Common myeloid progenitor, CD34-positive (primary cell): ENCODE results near the gene LGALS7.

Experiments
- CTCF ChIA-PET: fragments of 350-600 bp; sonication (Branson Sonifier 250); formaldehyde crosslinking; loops from one replicate; lab custom pipeline; 2021; ENCODE audit warnings: antibody characterized with exemption; lab: Charles Lee
- POLR2A ChIA-PET: fragments of 350-600 bp; sonication (Branson Sonifier 250); formaldehyde crosslinking; loops from one replicate; lab custom pipeline; 2021; ENCODE audit warnings: antibody characterized with exemption; lab: Charles Lee
- DNase-seq, 3 donors: peaks; one replicate each; pipeline versions ENCODE4 v3.0.0 to v3.0.0-alpha.2; 2013
- H3K27ac ChIP-seq, 2 experiments: 1 replicate in 1 of 2; 2 replicates in 1 of 2; pipeline ENCODE4 v1.7.0; 2013; ENCODE audit warnings: inconsistent platforms in 2 of 2, low read length in 2 of 2, mild to moderate bottlenecking in 2 of 2, low read depth in 1 of 2, moderate library complexity in 1 of 2; ENCODE audit not compliant: severe bottlenecking in 2 of 2, insufficient read depth in 1 of 2, poor library complexity in 1 of 2
- H3K27me3 ChIP-seq, 5 experiments: replicated peaks in 2 of 5; 1 replicate in 3 of 5; 2 replicates in 2 of 5; pipeline versions ENCODE4 v1.6.1 to v1.7.0; 2013; ENCODE audit warnings: low read length in 4 of 5, mild to moderate bottlenecking in 2 of 5, moderate library complexity in 2 of 5, inconsistent platforms in 1 of 5; ENCODE audit not compliant: insufficient read depth in 5 of 5, control insufficient read depth in 4 of 5
- H3K36me3 ChIP-seq, 4 experiments: 1 replicate in 2 of 4; 2 replicates in 2 of 4; pipeline versions ENCODE4 v1.6.1 to v1.7.0; 2013; ENCODE audit warnings: low read length in 3 of 4, control low read depth in 1 of 4, mild to moderate bottlenecking in 1 of 4; ENCODE audit not compliant: control insufficient read depth in 4 of 4, insufficient read depth in 4 of 4
- H3K4me1 ChIP-seq, 4 experiments: 1 replicate in 3 of 4; 2 replicates in 1 of 4; pipeline versions ENCODE4 v1.6.1 to v1.7.1; 2013; ENCODE audit warnings: low read length in 3 of 4, mild to moderate bottlenecking in 3 of 4, control low read depth in 1 of 4, inconsistent platforms in 1 of 4, moderate library complexity in 1 of 4; ENCODE audit not compliant: control insufficient read depth in 4 of 4, insufficient read depth in 4 of 4; ENCODE audit errors: control extremely low read depth in 1 of 4
- H3K4me3 ChIP-seq, 7 experiments: 1 replicate in 4 of 7; 2 replicates in 3 of 7; pipeline versions ENCODE4 v1.5.1 to v1.7.0; 2013; ENCODE audit warnings: mild to moderate bottlenecking in 7 of 7, low read length in 6 of 7, moderate library complexity in 6 of 7, inconsistent platforms in 2 of 7, low read depth in 2 of 7, control low read depth in 1 of 7; ENCODE audit not compliant: insufficient read depth in 4 of 7, control insufficient read depth in 1 of 7; ENCODE audit errors: extremely low read depth in 1 of 7
- H3K9me3 ChIP-seq, 5 experiments: 1 replicate in 4 of 5; 2 replicates in 1 of 5; pipeline versions ENCODE4 v1.6.1 to v1.7.1; 2013; ENCODE audit warnings: low read length in 4 of 5, mild to moderate bottlenecking in 2 of 5, inconsistent platforms in 1 of 5, low read depth in 1 of 5, moderate library complexity in 1 of 5; ENCODE audit not compliant: control insufficient read depth in 4 of 5, insufficient read depth in 2 of 5; ENCODE audit errors: control extremely low read depth in 1 of 5
- WGBS: methylation state at CpG from one replicate; pipeline ENCODE4 v1.1.5; 2013; ENCODE audit not compliant: insufficient coverage; 5-methylcytosine and 5-hydroxymethylcytosine counted together

Gene LGALS7

DNA sequence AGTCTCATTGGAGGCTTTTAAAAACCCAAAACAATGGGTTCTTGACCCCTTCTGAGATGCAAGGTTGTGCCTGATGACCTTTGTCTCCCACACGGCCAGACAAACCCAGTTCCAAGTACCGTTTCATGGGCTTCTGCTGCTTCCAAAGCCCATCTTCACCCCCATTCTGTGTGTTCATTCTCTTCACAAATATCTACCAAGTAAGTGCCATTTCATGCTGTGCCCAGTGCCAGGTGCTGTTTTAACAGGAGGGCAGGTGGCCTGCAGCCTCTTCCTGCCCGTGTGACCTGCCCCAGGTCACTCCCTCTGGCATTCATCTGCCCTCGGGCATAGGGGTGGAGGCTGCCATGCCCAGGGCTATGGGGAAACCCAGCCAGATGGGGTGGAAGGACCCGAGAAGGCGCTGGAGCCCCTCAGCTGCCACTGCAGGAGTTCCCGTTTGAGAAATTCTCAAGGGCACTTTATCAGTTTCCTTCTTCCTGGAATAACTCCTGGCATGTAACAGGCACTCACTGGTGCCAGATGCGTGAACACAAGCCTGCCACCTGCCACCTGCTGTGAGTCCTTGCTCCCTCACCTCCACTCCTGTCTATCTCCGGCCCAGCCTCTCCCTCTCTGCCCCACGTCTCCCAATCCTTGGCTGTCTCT lies 41.5 kb downstream of the LGALS7 start:
- Histone ChIP-seq H3K27me3 (no peaks in the 10 kb centered on the region), H3K9me3 (no peaks in the 10 kb centered on the region), H3K4me3 (no peak overlapping the region), H3K27ac (no peak overlapping the region), H3K4me1 (peaks cover 3 to 36% (median 30%) of the 10 kb centered on the region in 4 experiments), H3K36me3 (peaks cover 0 to 48% (median 33%) of the 10 kb centered on the region in 4 experiments)
- DNase-seq, result no peak
- ChIA-PET CTCF (interaction anchor here (1.3 to 1.8 kb wide), 3 partner anchors 10 to 199 kb away, joined by 3 to 6 read pairs (median 3); partner anchors contain the start of genes MRPS12 and SARS2), POLR2A (no interaction called here)
- 87% methylated on average over 7 of the region's 10 CpGs for WGBS

DNA sequence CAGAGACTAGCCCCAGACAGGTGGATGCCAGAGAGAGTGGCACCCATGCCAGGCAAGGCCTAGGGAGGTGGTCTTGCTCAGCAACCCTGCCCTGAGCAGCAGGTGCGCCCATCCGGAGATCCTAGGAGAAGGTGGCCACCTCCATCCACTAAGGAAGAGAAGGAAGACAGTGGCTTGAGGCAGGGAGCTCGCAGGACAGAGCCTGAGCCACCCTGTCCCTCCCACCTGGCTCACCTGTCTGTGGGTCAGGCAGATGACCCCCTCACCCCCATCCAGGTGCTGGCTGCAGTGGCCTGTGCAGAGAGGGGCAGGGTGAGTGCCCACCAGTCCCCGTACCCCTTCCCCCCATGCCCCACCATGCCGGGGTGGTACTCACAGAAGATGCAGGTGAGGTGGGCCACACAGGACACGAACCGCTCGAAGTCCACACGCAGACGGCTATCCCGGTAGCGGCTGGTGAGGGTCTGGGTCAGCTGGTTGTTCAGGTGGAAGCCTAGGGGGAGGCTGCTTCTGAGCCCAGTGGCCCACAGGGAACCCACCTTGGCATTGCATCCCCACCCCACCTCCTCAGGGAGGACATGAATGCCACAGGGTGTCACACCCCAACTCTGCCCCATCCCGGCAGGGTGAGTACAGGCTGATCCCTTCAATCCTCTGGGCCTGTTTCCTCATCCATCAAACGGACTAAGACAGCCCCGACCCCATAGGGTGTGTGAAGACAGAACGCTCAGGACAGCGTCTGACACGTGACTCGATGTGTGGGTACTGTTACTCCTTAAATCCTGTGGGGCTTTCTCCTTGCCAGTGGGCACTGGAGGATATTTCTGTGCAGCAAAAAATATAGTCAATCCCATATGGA lies 42.4 kb downstream of the LGALS7 start:
- no peak overlapping the region for H3K27ac ChIP-seq
- WGBS, result 98% methylated on average over 12 of the region's 19 CpGs
- no peak for DNase-seq
- no peak overlapping the region for H3K4me3 ChIP-seq
- H3K4me1 ChIP-seq, result peaks cover 3 to 28% (median 24%) of the 10 kb centered on the region in 4 experiments
- H3K9me3 ChIP-seq, result no peaks in the 10 kb centered on the region
- no peaks in the 10 kb centered on the region for H3K27me3 ChIP-seq
- CTCF ChIA-PET, result interaction anchor here (1.1 to 1.8 kb wide), 5 partner anchors 10 to 200 kb away, joined by 3 to 6 read pairs (median 5); partner anchors contain the start of genes MRPS12 and SARS2
- POLR2A ChIA-PET, result interaction anchor here (0.6 kb wide), 1 partner anchor 169 kb away, joined by 4 read pairs; the partner anchor contains the start of gene NFKBIB
- H3K36me3 ChIP-seq, result peaks cover 0 to 55% (median 41%) of the 10 kb centered on the region in 4 experiments

DNA sequence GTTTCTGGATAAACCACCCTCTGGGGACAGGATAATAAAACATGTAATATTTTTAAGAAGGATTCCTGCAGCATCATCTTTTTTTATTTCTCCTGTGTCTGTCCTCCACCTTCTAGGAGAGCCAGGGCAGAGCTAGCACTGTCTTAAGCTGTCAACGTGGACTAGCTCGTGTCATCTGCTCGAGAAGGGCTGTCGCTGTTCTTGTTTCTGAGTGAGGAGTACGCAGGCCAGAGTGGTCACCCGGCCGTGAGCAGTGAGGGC lies 42.9 kb downstream of the LGALS7 start:
- Histone ChIP-seq H3K36me3 (peaks cover 0 to 61% (median 46%) of the 10 kb centered on the region in 4 experiments), H3K27me3 (no peaks in the 10 kb centered on the region), H3K27ac (no peak overlapping the region), H3K9me3 (no peaks in the 10 kb centered on the region), H3K4me3 (no peak overlapping the region), H3K4me1 (peaks cover 3 to 27% (median 22%) of the 10 kb centered on the region in 4 experiments)
- no peak for DNase-seq
- CTCF ChIA-PET, result interaction anchor here (1.1 to 1.8 kb wide), 5 partner anchors 10 to 200 kb away, joined by 3 to 6 read pairs (median 5); partner anchors contain the start of genes MRPS12 and SARS2
- 92% methylated on average over 7 of the region's 7 CpGs for WGBS
- POLR2A ChIA-PET, result interaction anchor here (0.6 kb wide), 1 partner anchor 170 kb away, joined by 4 read pairs; the partner anchor contains the start of gene NFKBIB

DNA sequence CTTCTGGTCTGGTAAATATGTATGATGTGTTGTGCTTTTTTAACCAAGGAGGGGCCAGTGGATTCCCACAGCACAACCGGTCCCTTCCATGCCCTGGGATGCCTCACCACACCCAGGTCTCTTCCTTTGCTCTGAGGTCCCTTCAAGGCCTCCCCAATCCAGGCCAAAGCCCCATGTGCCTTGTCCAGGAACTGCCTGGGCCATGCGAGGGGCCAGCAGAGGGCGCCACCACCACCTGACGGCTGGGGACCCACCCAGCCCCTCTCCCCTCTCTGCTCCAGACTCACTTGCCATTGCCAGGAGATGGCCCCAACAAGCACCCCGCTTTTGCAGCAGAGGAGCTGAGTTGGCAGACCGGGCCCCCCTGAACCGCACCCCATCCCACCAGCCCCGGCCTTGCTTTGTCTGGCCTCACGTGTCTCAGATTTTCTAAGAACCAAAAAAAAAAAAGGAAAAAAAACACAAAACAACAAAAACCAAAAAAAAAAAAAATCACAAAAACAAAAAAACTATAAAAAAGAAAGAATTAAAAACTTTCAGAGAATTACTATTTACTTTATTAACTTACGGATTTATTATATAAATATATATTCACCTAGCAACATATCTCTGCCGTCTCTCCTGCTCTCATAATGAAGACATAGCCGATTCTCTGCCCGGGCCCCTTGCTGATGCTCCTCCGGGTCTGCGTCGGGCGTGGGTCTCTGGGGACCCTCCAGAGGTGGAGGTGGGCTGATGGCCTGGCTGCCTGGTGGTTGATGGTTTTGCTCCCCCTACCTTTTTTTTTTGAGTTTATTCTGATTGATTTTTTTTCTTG lies 43.5 kb downstream of the LGALS7 start:
- DNase-seq, result peak; percentile 76 to 87 (median 85)
- Histone ChIP-seq H3K4me1 (peaks cover 3 to 22% (median 17%) of the 10 kb centered on the region in 4 experiments), H3K27ac (no peak overlapping the region), H3K36me3 (peaks cover 0 to 66% (median 51%) of the 10 kb centered on the region in 4 experiments), H3K9me3 (no peaks in the 10 kb centered on the region), H3K4me3 (no peak overlapping the region), H3K27me3 (no peaks in the 10 kb centered on the region)
- POLR2A ChIA-PET, result no interaction called here
- CTCF ChIA-PET, result interaction anchor here (1.1 to 1.8 kb wide), 6 partner anchors 11 to 201 kb away, joined by 3 to 6 read pairs (median 6); partner anchors contain the start of genes MRPS12 and SARS2
- WGBS, result 58% methylated on average over 10 of the region's 17 CpGs

DNA sequence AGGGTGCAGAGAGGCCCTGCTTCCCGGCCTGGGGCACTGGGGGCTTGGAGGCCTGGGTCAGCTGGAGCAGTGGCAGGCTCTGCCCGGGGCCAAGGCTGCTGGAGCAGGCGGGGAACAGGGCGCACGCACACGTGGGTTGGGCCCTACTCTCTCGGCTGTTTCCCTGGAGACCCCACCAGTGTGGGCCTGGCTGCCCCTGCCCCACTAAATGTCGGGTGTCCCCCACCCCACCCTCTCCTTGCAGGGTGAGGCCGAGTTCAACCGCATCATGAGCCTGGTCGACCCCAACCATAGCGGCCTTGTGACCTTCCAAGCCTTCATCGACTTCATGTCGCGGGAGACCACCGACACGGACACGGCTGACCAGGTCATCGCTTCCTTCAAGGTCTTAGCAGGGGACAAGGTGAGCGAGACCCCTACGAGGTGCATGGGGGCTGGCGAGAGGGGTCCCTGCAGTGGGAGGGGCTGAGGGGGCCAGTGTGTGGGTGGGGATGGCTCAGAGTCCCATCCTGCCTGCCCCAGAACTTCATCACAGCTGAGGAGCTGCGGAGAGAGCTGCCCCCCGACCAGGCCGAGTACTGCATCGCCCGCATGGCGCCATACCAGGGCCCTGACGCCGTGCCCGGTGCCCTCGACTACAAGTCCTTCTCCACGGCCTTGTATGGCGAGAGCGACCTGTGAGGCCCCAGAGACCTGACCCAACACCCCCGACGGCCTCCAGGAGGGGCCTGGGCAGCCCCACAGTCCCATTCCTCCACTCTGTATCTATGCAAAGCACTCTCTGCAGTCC lies 44.4 kb downstream of the LGALS7 start:
- POLR2A ChIA-PET, result no interaction called here

More for the DNA sequence above, 44.4 kb downstream of the LGALS7 start:
- WGBS, result 95% methylated on average over 34 of the region's 37 CpGs
- Histone ChIP-seq H3K36me3 (peaks cover 0 to 75% (median 57%) of the 10 kb centered on the region in 4 experiments), H3K4me3 (no peak overlapping the region), H3K9me3 (no peaks in the 10 kb centered on the region), H3K27me3 (no peaks in the 10 kb centered on the region), H3K27ac (peak overlapping the region in 1 of 2 experiments; percentile 14), H3K4me1 (peaks cover 3 to 12% (median 8%) of the 10 kb centered on the region in 4 experiments)
- DNase-seq, result no peak
- CTCF ChIA-PET, result interaction anchor here (1.1 to 1.8 kb wide), 2 partner anchors 10 to 35 kb away, joined by 4 to 6 read pairs; no protein-coding TSS in a partner anchor
